ENCODE measurements around the gene KIAA1328.
"Not testable (repeated sequence)": the region's sequence is repeated elsewhere in the genome, so short reads cannot be mapped to it uniquely, and the experiment has no call there.

Gene KIAA1328

GRCh38 chr18:36828630-36829361 is at the start of gene KIAA1328, which contains the start of gene TPGS2:
Gene KIAA1328 (plus strand): TSS chr18:36829127. CDS start chr18:36829139, 12 bp downstream.
Gene TPGS2 (minus strand): TSS chr18:36829002. CDS start chr18:36828767, 235 bp downstream.
- peak; percentile 75 to 81 for DNase-seq (ENCODE audit: low read depth in 2 of 2)

- no peak for DNase-seq (ENCODE audit: low read depth in 2 of 2)
Measured at GRCh38 chr18:36780748-36781147, 48.2 kb upstream of the KIAA1328 start.

DNA sequence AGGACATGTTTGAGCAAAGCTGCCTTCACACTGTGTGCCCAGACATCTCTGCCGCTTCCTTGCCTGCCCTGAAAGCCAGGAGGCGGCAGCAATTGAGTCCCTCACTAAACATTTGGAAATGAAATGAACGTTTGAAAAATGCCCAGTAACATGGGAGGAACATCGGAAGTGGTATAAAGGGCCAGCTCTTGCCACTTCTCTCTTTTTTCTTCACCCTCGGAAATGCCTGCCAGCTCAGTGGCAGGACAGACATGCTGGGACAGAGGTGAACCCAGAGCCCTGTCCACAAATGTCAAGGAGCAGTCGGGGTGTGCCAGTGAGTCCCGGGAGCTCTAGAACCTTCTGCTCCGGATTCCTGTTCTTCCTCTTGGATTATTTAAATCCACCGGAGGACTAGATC is 46.2 kb upstream of the KIAA1328 start:
- DNase-seq (ENCODE audit: low read depth in 2 of 2): no peak

DNA sequence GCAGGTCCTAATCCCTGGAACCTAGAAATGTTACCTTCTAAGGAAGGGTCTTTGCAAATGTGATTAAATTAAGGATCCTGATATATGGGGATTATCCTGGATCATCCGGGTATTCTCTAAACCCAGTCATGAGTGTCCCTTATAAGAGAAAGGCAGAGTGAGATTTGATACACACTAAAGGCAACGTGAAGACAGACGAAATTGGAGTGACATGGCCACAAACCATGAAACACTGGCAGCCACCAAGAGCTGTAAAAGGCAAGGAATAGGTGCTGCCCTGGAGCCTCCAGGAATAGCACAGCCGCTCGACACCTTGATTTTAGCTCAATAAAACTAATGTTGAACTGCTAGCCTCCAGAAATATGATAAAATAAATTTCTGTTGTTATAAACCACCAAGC is 45.1 kb upstream of the KIAA1328 start:
- DNase-seq (ENCODE audit: low read depth in 2 of 2): no peak

DNA sequence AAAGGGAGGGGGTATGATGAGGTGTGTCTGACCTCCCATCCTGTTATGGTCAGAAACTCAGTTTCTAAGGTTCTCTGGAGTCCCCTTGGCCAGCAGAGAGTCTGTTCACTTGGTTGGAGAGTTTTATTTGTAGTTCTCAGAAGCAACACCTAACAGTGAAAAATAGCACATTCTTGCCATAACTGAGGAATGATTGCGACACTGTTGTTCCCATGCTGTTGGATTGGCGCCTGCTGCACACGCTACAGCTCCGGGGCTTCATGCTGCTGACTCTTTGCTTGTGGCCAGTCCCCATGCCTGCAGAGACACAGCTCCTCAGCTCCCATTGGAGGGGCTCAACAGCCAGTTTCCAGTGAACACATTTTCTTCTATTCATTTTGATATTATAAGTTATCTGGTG is 42.2 kb upstream of the KIAA1328 start:
- no peak for DNase-seq (ENCODE audit: low read depth in 2 of 2)

GRCh38 chr18:36792634-36793283 is 36.2 kb upstream of the KIAA1328 start:
- DNase-seq (ENCODE audit: low read depth in 2 of 2): no peak

DNA sequence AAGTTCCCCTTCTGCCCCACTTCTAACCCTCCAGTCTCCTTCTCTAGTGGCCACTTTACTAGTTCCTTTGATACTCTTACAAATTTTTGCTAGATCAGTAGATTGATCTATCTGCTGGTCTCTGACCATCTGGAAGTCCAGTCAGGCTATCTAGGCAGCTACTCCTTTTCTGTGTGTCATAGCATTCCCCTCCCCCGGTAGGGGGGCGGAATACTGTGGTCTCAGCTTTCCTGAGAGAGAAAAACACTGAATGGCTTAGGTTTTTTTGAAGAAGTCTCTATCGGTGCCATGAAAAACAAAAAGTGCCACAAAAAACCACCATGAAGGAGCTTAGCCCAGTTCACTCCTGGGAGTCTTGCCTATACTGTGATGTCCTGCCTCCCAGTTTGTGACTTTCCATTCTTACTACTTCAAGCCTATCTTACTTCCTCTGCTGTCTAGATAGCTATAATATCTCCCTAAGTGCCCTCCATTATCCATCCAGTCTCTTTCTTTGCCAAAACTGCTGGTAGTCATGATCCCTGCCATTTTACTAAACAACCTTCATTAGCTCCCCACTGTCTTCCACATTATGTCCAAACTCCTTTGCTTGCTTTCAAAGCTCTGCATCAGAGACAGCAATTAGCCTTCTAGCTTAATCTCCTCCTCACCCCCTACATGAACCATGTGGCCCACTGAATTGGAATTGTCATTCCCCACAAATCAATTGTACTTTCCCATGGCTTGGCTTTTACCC is 30.0 kb upstream of the KIAA1328 start:
- DNase-seq (ENCODE audit: low read depth in 2 of 2): no peak

- no peak for DNase-seq (ENCODE audit: low read depth in 2 of 2)
Measured at GRCh38 chr18:36805105-36805504, 23.8 kb upstream of the KIAA1328 start.

GRCh38 chr18:36808681-36809080 is 20.2 kb upstream of the KIAA1328 start:
- DNase-seq (ENCODE audit: low read depth in 2 of 2): no peak

- DNase-seq (ENCODE audit: low read depth in 2 of 2): no peak
Measured at GRCh38 chr18:36809590-36810381, 19.1 kb upstream of the KIAA1328 start.

- no peak for DNase-seq (ENCODE audit: low read depth in 2 of 2)
Measured at GRCh38 chr18:36811430-36811829, 17.5 kb upstream of the KIAA1328 start.

DNA sequence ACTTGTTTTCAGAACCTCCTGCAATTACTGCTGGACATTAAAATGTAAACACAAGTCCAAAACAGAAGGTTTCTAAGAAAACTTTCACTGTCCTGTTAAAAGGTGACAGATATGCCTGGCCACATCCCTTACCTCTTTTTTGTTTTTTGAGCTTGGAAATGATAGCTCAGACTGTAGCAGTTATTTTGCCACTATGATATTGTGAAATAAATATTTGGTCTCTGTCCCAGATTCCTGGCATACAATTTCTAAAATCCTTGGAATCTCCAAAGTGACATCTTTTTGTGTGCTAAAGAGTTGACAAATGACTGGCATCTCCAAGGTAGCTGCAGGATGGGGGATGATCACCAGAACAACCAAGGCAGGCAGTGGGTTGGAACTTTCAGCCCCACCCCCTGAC is 17.0 kb upstream of the KIAA1328 start:
- DNase-seq (ENCODE audit: low read depth in 2 of 2): no peak

- no peak for DNase-seq (ENCODE audit: low read depth in 2 of 2)
Measured at GRCh38 chr18:36812678-36813077, 16.2 kb upstream of the KIAA1328 start.

DNA sequence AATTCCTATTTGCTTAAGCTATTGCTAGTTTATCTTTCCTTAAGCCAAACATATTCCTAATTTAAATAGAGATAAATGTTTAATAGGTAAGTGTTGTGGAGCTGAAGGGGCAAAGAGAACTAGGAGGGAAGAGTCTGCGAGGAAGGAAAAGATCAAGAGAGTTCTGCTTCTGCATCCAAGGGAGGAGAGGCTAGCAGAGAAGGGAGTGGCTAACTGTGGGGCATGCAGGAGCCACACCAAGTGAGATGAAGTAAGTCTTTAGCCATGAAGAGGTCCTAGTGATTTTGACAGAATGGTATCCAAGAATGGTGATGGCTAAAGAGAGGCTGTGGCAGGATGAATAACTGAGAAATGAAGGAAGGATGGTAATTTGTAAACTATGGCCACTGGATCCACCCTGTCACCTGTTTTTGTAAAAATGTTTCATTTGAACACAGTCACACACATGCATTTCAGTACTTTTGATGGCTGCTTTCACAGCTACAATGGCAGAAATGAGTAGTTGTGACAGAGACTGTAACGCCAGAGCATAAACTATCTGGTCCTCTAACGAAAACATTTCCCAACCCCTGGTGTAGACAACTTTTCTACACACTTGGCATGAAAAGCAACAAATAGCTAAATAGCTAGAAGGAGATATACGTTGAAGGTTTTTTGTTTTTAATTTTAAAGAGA is 15.7 kb upstream of the KIAA1328 start:
- DNase-seq (ENCODE audit: low read depth in 2 of 2): no peak

DNA sequence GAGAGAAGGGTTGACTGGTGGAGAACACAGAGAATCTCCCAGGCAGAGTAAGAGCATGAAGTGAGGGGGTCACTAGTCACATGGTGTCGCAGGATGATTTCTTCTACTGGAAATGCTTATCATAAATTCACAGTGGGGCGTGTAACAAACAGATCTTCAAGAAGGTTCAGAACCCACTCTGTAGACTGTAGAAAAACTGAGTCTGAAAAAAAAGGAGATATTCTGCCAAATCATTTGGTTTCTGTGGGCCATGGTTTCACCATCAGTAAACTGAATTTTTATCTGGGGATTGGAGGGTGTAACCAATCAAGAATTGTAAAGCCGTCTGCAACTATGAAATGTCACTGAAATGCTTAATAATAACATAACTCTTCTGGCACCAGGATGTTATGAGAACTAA is 15.1 kb upstream of the KIAA1328 start:
- no peak for DNase-seq (ENCODE audit: low read depth in 2 of 2)

DNA sequence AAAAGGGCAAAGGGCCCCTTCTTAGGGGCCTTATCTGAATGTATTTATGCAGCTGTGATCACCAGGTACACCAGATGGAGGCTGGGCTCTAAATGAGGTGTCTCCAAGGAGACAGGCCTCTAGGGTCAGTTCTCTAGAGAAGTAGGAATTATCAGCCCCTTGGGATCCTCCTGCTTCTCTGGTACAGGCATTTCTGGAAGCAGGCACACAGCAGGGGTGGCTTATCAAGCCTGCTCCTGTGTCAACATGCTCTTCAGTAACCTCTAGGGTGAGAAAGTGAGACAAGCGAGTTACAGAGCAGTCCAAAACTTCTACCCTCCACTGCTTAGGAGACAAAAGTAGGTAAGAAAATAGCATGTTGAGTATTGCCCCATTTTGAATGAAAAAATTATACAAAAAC is 13.9 kb upstream of the KIAA1328 start:
- DNase-seq (ENCODE audit: low read depth in 2 of 2): no peak

DNA sequence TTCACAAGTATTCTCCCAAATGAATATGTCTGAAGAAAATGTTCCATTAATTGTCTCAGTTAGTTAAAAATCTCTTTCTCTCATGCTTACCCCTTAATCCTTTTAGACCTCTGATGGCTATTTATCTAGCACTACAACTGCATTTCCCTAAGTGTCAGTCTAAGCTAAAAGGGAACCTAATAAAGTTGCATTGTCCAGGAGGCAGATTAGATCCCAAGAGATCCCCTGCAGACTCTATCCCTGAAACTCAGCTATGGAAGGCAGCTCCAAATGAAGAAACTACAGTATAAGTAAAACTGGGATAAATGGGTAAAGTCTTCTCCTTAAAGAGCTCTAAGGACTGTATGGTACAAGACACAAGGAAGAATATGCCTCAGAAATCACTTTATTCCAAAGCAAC is 12.8 kb upstream of the KIAA1328 start:
- DNase-seq (ENCODE audit: low read depth in 2 of 2): not testable (repeated sequence)

- DNase-seq (ENCODE audit: low read depth in 2 of 2): no peak
Measured at GRCh38 chr18:36817039-36817438, 11.9 kb upstream of the KIAA1328 start.

DNA sequence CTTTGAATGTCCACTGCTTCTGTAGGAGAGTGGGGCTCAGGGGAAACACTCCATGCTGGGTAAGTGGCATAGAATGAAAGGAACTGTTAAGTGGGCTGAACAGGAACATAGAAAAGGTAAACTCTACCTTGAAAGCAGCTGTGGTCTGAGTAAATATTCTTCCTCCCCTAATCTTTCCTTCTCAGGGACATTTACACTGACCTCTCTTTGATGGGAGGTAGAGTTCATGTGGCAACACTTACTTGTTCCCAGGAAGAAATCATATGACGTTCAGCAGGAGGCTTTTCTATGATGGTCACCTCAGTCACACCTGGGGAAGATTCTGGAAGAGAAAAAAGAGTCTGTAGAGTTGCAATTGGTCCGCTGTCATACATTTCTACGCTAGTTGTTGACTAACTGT is 10.3 kb upstream of the KIAA1328 start:
- DNase-seq (ENCODE audit: low read depth in 2 of 2): no peak

- DNase-seq (ENCODE audit: low read depth in 2 of 2): no peak
Measured at GRCh38 chr18:36819621-36820020, 9.3 kb upstream of the KIAA1328 start.

DNA sequence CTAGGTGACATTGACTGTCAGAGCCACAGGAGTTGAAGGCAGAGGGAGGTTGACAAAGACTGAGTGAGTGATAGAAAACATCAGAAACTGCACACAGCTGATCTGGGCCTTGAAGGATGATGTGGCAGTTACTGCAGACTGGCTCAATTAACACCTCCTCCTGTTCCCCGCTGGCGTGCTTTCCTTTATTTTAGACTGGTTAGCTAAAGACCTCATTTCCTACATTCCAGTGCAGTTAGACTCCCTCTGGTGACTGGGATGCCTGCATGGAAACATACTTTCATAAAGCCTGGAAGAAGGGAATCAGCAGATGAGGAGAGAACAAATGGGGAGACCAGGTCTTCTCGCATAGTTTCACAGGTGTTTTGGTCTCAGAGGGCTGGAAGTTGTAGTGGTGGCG is 7.2 kb upstream of the KIAA1328 start:
- DNase-seq (ENCODE audit: low read depth in 2 of 2): no peak

Measured in stimulated activated CD4-positive, alpha-beta T cell treated with anti-CD3 and anti-CD28 coated beads, Interleukin-4, amount 100 ng/mL, for 48 hours (primary cell).